ENCODE results near the gene ANKRD53.

Gene ANKRD53

GRCh38 chr2:70944111-70944690, 34.2 kb upstream of the ANKRD53 start:
- no peak for DNase-seq

- peak; percentile 32 to 74 for DNase-seq
Observed at GRCh38 chr2:70946832-70947442, 31.5 kb upstream of the ANKRD53 start.

DNA sequence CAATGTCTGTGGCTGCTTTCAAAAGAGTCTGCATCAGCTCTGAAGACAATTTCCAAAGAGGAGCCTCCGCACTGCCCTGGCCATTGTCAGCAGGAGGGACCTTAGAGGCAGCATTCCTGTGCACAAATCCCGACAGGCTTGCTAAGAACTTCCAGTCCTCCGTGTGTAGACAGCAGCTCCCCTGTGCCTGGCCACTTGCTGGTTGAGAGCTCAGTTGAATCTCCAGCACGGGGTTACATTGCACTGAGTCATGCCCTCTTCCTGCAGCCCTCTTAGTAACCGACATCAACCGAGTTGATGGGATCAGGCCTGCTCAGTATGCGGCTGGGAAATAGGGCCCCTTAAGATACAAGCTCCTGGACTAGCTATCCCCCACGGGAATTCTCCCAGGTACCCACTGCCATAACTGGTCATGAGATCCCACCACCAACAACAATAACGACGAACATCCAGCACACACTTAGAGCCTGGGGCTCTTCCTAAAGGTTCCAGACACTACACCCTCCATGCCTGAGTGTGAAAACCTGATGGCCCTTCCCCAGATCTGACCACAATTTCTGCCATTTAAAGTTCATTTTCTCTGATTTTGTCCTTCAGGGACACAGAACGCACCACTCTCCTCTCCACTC, 30.8 kb upstream of the ANKRD53 start:
- DNase-seq, result no peak

DNA sequence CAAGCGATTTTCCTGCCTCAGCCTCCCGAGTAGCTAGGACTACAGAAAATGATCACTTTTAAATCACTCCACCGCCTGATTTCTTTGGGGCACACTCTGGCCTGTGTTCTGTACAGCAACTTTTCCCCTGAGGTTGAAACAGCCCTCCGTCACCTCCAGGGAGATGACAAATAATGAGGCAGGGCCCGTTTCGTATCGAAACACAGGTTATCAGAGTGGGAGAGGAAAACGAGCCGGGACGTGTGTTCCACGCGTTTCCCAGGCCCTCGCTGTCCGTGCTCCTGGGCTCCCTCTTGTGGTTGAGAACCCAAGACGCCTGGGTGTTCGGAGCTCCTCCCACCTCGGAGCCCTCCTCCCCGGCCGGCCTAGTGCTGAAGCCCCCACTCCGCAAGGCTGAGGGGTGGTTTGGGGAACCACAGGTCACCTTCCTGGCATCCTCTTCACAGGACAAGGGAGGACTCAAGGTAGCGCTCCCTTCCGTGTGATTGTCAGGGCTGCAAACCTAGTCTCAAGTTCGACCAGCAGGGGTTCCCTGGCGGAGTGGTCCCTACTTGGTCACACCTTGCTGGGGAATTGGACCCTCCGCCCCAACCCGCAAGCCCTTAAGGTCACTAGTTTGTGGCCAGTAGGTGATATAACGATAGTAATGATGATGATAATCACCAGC, 30.0 kb upstream of the ANKRD53 start:
- peak; percentile 50 to 88 for DNase-seq

DNA sequence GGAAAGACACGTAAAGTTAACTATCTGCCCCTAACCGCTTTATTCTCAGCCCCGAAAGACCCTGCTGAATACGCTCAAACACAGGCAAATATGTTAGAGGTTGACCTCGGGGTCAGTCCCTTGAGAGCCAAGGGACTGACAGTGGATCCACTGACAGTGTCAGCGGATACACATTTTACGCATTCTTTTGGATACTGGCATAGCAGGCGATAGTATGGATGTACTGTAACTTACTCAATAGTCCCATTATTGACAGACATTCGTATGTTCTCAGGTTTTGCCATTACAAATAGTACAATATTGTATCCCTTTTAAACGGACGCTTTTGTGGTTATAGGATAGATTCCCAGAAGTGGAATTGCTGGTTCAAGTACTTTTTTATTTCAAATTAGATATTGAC, 29.3 kb upstream of the ANKRD53 start:
- no peak for DNase-seq

GRCh38 chr2:70954886-70955285, 23.5 kb upstream of the ANKRD53 start:
- DNase-seq, result no peak

DNA sequence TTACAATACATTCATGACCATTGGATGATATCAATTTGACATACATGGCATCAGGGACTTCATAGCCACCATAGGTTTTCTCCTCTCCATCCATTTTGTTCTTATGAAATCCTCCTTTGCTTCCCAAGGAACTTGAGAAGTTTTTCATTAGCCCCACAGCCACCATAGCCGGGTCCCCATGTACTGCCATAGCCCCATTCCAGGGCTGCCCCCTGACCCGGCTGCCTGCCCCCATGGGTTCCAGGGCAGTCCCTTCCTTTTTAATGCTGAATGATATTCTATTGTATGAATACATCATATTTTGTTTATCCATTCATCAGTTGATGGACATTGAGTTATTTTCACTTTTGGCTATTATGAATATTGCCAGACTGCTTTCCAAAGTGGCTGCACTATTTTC, 22.3 kb upstream of the ANKRD53 start:
- DNase-seq, result no peak

DNA sequence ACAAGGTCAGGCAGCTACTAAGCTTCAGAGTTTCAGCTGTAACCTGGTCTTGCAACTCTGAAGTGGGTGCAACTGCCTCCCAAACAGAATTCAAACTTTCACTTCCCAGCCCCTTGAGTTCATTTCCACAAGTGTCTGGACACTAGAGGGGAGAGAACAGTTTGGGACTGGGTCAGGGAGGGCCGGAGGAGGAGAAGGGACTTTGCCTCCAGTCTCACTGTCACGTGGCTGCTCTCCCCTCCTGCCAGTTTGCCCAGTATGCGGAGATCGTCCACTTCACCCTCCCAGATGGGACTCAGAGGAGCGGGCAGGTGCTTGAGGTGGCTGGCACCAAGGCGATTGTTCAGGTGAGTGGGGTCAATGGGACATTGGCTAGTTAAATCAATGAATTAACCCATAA, 20.6 kb upstream of the ANKRD53 start:
- DNase-seq, result no peak

DNA sequence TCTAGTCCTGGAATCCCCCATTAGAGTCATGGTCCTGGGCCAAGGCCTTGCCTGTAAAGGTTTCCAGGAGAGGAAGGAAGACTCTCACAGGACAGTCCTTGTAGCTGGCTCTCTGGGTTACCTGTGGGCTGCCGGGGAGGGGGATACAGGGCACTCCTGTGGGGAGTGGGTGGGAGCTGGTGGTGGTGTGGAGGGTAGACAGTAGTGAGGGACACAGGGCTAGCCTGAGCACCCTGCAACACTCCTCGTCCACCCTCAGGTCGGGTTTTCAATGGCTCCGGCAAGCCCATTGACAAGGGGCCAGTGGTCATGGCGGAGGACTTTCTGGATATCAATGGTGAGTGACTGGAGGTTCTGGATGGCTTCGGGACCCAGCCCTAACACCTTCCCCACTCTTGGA, 19.7 kb upstream of the ANKRD53 start:
- no peak for DNase-seq

- no peak for DNase-seq
Observed at GRCh38 chr2:70959271-70959761, 19.1 kb upstream of the ANKRD53 start.

DNA sequence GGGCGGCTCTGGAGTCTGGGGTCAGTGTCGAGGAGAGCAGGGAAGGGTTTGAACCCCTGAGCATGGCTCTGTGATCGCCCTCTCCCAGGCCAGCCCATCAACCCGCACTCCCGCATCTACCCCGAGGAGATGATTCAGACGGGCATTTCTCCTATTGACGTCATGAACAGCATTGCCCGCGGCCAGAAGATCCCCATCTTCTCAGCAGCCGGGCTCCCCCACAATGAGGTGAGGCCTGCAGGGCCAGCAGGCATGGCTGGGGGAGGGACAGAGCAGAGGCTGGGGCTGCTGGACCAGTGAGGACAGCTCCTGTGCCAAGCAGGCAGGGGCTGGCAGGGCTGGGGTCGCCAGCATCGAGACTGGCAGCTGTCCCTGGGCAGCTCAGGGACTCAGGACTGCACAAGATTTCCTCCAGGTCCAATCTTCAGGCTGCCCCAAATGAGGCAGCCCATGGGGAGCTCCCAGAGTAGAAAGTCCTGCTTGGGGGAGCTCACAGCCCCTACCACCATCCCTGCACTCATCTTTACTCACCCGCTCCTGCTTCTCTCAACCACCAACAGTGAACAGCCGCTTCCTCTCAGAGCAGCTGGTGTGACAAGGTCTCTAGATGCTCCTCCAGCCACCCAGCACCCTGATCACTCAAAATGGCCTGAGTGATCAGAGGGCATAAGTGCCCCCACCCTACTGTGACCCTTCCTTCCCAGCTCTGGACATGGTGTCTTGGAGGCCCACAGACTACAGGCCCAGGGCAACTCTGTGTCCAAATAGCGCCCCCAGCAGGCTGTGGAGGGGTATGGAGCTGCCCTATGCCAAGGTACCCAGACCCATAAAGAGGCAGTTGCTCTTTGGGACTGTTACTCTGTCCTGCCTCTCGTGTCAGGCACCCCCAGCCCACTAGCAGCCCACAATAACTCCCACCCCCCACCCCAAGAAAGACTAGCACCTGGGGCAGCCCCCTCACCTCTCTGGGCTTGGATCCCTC, 18.3 kb upstream of the ANKRD53 start:
- DNase-seq, result no peak

DNA sequence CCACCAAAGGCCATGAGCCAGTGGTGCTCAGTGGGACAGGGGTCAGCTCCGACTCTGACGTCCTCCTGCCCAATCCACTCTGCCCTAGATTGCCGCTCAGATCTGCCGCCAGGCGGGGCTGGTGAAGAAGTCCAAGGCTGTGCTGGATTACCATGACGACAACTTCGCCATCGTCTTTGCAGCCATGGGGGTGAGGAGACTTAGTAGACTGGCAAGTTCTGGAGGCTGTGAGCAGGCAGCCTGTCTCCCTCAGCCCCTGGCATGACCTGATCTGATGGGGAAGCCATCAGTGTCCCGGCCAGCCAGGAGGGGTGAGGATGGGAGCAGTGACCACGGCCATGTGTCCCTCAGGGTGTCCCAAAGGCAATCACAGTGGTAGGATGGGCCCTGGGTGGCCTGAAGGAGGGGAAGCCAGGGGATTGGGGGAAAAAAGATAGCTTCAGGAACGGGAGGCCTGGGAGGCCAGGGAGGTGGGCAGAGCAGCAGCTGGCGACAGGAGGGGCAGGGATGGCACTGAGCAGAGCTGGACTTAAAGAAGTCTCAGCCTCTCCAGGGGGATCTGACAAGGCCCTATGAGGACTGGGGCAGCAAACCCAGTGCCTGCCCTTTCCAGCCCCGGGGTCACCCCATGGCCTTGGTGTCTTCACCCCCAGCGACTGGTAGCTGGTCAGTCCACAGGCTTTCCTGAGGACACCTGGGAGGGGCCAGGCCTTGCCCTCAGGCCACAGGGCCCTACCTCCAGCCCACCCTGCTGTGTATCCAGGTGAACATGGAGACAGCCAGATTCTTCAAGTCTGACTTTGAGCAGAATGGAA, 17.4 kb upstream of the ANKRD53 start:
- DNase-seq, result no peak

DNA sequence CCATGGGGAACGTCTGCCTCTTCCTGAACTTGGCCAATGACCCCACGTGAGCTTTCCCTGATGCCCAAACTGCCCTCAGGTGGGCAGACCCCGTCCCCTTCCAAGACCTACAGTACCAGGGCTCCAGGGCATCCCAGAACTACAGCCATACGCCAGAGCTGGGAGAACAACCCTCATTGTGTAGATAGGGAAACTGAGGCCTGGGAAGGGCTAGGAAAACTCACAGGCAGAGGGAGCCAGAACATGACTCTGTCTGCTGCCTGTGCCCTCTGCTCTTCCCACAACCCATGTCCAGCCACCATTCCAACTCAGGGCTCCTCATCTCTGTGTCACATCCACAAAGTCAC, 16.8 kb upstream of the ANKRD53 start:
- DNase-seq, result no peak

DNA sequence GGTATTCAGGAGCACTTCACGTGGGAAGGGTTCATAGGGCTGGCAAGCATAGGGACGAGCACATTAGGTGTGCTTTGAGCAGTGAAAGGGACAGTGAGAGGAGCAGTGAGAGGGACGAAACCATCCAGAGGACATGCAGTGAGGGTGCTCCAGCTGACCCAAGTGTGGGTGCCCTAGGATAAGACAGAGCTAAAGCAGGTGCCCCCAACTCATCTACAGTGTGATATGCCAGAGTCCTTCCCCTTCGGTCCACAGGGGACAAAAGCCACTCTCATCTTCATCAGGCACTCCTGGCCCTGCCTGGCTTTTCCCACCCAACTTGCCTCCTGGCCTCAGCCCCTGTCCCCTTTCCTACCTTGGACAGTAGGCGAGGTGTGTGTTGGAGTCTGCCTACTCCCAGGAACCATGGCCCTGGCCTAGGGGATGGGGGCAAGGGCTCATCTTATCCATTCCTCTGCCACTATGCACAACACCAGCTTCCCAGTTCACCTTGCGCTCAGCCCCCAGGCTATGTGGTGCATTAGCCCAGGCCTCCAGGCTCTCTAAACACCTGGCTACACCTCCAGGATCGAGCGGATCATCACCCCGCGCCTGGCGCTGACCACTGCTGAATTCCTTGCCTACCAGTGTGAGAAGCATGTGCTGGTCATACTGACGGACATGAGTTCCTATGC, 16.1 kb upstream of the ANKRD53 start:
- no peak for DNase-seq

- no peak for DNase-seq
Observed at GRCh38 chr2:70962885-70963878, 15.2 kb upstream of the ANKRD53 start.

DNA sequence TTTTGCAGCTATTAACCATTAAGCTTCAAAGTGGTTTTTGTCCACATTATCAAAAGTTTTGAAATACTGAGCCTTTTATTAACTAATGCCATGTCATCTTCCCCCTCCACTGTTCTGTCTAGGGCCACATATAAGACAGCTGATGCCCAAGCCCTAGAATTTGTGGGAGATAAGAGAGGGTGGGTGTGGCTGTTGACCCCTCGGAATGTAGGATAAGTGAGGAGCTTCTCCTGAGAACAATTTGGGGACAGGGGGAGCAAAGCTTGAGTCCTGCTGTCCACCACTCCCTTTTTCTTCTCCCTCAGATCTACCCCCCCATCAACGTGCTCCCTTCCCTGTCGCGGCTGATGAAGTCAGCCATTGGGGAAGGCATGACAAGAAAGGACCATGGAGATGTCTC, 14.3 kb upstream of the ANKRD53 start:
- no peak for DNase-seq

GRCh38 chr2:70964596-70965386, 13.6 kb upstream of the ANKRD53 start:
- peak; percentile 44 to 86 for DNase-seq

DNA sequence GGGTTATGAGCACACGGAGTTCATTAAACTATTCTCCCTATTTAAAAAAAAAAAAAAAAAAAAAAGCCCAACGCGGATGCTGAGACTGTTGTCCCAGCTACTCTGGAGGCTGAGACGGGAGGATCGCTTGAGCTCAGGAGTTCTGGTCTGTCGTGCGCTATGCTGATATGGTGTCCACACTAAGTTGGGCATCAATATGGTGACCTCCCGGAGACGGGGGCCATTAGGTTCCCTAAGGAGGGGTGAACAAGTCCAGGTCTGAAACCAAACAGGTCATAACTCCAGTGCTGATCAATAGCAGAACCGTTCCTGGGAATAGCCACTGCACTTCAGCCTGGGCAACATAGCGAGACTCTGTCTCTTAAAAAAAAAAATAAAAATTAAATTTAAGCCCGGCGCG, 12.9 kb upstream of the ANKRD53 start:
- no peak for DNase-seq

DNA sequence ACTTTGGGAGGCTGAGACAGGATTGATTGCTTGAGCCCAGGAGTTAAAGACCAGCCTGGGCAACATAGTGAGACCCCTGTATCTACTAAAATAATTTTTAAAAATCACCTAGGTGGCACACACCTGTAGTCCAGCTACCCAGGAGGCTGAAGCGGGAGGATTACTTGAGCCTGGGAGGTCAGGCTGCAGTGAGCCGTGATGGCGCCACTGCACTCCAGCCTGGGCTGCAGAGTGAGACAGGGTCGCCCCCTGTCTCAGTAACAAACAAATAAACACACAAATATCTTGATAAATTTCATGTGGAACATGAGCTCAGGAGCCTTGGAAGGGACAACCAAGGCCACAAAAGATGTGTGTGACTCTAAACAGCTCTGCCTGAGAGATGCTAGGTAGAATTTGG, 11.7 kb upstream of the ANKRD53 start:
- DNase-seq, result no peak

Measured in inflammatory macrophage treated with lipopolysaccharide for 1 hour (primary cell).